Coronary artery (tissue), 2 donors: Measurements from ENCODE around the gene SYNE1.

Source experiments
- DNase-seq: peaks from one replicate; pipeline ENCODE4 v3.0.0-alpha.2; 2017; ENCODE audit warnings: low spot score
- H3K27ac ChIP-seq, 2 donors: fragments of 200-600 bp; sonication (generic); one replicate each; pipeline ENCODE4 v1.5.1; 2016 to 2019
- H3K4me3 ChIP-seq: fragments of 200-600 bp; sonication (generic); 2 replicates; pipeline ENCODE4 v1.5.1; 2016; ENCODE audit warnings: mild to moderate bottlenecking, moderate library complexity
- CTCF ChIP-seq: fragments of 200-600 bp; sonication (generic); IDR thresholded peaks from one replicate; pipeline ENCODE4 v1.5.1; 2019; ENCODE audit warnings: antibody characterized with exemption

The SYNE1 gene

GRCh38 chr6:152309006-152309405 lies 328.2 kb downstream of the SYNE1 start:
- DNase-seq, result no peak
- no peak overlapping the region for H3K27ac ChIP-seq
- H3K4me3 ChIP-seq, result no peak overlapping the region
- TF ChIP-seq CTCF, result no peak

GRCh38 chr6:152308306-152308705 lies 328.9 kb downstream of the SYNE1 start:
- H3K4me3 ChIP-seq, result no peak overlapping the region
- H3K27ac ChIP-seq, result no peak overlapping the region
- TF ChIP-seq CTCF, result no peak
- DNase-seq, result no peak

GRCh38 chr6:152305672-152306071 lies 331.5 kb downstream of the SYNE1 start:
- TF ChIP-seq CTCF, result no peak
- Histone ChIP-seq H3K27ac (no peak overlapping the region), H3K4me3 (no peak overlapping the region)
- no peak for DNase-seq

DNA sequence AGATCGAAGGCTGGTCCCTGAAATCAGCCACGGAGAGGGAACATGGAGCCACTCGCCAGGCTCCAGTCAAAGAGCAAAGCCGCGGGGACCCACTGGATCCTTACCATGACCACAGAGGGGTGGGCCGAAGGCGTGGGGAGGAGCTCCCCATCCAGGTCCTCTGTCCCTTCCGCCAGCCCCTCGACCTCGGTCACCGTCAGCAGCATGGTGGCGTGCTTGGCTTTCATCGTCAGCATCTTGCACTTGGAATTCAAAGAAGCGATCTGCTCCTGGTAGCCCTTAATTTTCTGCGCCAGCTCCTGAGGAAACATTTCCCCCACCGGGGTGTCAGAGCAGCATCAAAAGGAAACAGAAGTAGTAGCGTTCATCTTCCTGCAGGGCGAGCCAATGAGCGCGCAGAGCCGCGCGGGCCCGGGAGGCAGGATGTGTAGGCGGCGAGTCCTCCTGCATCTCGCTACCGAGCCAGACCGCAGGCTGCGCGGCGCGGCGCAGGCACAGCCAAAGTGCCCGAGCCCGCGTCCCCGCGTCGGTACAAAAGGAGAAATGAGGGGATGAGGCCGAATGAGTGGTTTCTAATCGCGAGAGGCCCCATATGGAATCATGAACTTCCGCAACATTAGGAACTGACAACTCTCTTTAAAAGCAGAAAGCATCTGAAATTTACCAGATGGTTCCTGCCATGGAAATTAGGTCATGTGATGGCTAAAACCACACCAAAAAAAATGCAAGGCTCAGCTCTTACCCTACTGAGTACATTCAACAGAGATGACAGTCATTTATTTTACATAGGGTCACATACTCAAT lies 335.2 kb downstream of the SYNE1 start:
- DNase-seq, result peak; percentile 89
- TF ChIP-seq CTCF, result peak; percentile 41
- Histone ChIP-seq H3K27ac (peak overlapping the region; percentile 61 to 91), H3K4me3 (peak overlapping the region; percentile 85)

- no peak for TF ChIP-seq CTCF
- Histone ChIP-seq H3K4me3 (peak overlapping the region; percentile 85), H3K27ac (peak overlapping the region; percentile 61 to 91)
- no peak for DNase-seq
These were observed 336.0 kb downstream of the SYNE1 start for GRCh38 chr6:152301021-152301764.

GRCh38 chr6:152300517-152300916 lies 336.6 kb downstream of the SYNE1 start:
- Histone ChIP-seq H3K4me3 (peak overlapping the region; percentile 85), H3K27ac (peak overlapping the region in 1 of 2 donors; percentile 91)
- DNase-seq, result no peak
- no peak for TF ChIP-seq CTCF
